CD4-positive, alpha-beta T cell (primary cell): ENCODE measurements around the gene SPOP. TPM values are rescaled to one million over a fixed set of nuclear protein-coding genes. Genes with fewer than 3 reads are reported as not detected.
"Not testable (repeated sequence)": the region's sequence is repeated elsewhere in the genome, so short reads cannot be mapped to it uniquely, and the experiment has no call there.

ENCODE experiments used
- ATAC-seq: fragments of 200-7000 bp; cut with Tn5 transposase; one replicate; pipeline ENCODE4 v1.10.0; 2022; ENCODE audit warnings: mild to moderate bottlenecking; ENCODE audit not compliant: poor library complexity
- CTCF ChIA-PET: fragments of 350-600 bp; sonication (Branson Sonifier 250); formaldehyde crosslinking; loops from one replicate; lab custom pipeline; 2021; ENCODE audit warnings: antibody characterized with exemption, inconsistent platforms; lab: Charles Lee
- POLR2A ChIA-PET: fragments of 350-600 bp; sonication (Branson Sonifier 250); formaldehyde crosslinking; loops from one replicate; lab custom pipeline; 2021; ENCODE audit warnings: antibody characterized with exemption, inconsistent platforms; lab: Charles Lee
- DNase-seq, 14 experiments: peaks; one replicate each; pipeline ENCODE4 v3.0.0-alpha.2; 2013 to 2020; ENCODE audit warnings: mixed read lengths in 2 of 14
- H3K27ac ChIP-seq, 2 donors: one replicate each; pipeline versions ENCODE4 v1.5.1 to v1.7.0; 2013; ENCODE audit warnings: low read length in 2 of 2, low read depth in 1 of 2, mild to moderate bottlenecking in 1 of 2
- H3K27me3 ChIP-seq, 2 experiments: 1 replicate in 1 of 2; 2 replicates in 1 of 2; pipeline versions ENCODE4 v1.6.1 to v1.7.0; 2013; ENCODE audit warnings: low read length in 2 of 2, control low read depth in 1 of 2, mild to moderate bottlenecking in 1 of 2, moderate library complexity in 1 of 2; ENCODE audit not compliant: insufficient read depth in 2 of 2, control insufficient read depth in 1 of 2
- H3K36me3 ChIP-seq: one replicate; pipeline ENCODE4 v1.6.1; 2013; ENCODE audit warnings: low read length, control low read depth; ENCODE audit not compliant: insufficient read depth
- H3K4me1 ChIP-seq: one replicate; pipeline ENCODE4 v1.6.1; 2013; ENCODE audit warnings: low read length, control low read depth; ENCODE audit not compliant: insufficient read depth
- H3K4me3 ChIP-seq: one replicate; pipeline ENCODE4 v1.5.1; 2013; ENCODE audit warnings: mild to moderate bottlenecking, low read length, moderate library complexity
- H3K9me3 ChIP-seq, 2 experiments: 1 replicate in 1 of 2; 2 replicates in 1 of 2; pipeline versions ENCODE4 v1.6.1 to v1.7.0; 2013; ENCODE audit warnings: low read length in 2 of 2, mild to moderate bottlenecking in 2 of 2, control low read depth in 1 of 2, moderate library complexity in 1 of 2; ENCODE audit not compliant: control insufficient read depth in 1 of 2, insufficient read depth in 1 of 2
- H3K27ac Mint-ChIP-seq: one replicate; pipeline ENCODE4 v1.8.0; 2020; ENCODE audit warnings: mixed read lengths
- H3K27me3 Mint-ChIP-seq: one replicate; pipeline ENCODE4 v1.8.0; 2021; ENCODE audit warnings: mixed read lengths
- H3K36me3 Mint-ChIP-seq: one replicate; pipeline ENCODE4 v1.8.0; 2021; ENCODE audit warnings: low read depth, mixed read lengths
- H3K4me1 Mint-ChIP-seq: one replicate; pipeline ENCODE4 v1.8.0; 2021; ENCODE audit warnings: low read depth, mixed read lengths
- H3K4me3 Mint-ChIP-seq: one replicate; pipeline ENCODE4 v1.8.0; 2020; ENCODE audit warnings: mild to moderate bottlenecking, mixed read lengths
- H3K9me3 Mint-ChIP-seq: one replicate; pipeline ENCODE4 v1.8.0; 2020; ENCODE audit warnings: mixed read lengths
- intact Hi-C, 2 experiments: fragments of 100-400 bp; cut with DNase I in 1 of 2; cut with micrococcal nuclease in 1 of 2; formaldehyde crosslinking; loops; one replicate each; pipeline versions ENCODE4 v1.15.1 to v1.9.0; 2023 to 2025; cut with DNase I, micrococcal nuclease
- total RNA-seq, 174 experiments: library from RNA in 2 of 174; stranded (reverse) in 2 of 174; gene quantifications; one replicate each; pipeline ENCODE4 v1.2.3 and lab custom pipeline; 2021 to 2026
- TF ChIP-seq, protein P1 (sequence below): fragments of 200-600 bp; IDR thresholded peaks from one replicate; pipeline ENCODE4 v1.8.0; 2022; ENCODE audit warnings: antibody characterized with exemption, mild to moderate bottlenecking

SPOP gene
- total RNA-seq, 2 experiments from 2014 or later, result 38.7 to 41.5 TPM

DNA sequence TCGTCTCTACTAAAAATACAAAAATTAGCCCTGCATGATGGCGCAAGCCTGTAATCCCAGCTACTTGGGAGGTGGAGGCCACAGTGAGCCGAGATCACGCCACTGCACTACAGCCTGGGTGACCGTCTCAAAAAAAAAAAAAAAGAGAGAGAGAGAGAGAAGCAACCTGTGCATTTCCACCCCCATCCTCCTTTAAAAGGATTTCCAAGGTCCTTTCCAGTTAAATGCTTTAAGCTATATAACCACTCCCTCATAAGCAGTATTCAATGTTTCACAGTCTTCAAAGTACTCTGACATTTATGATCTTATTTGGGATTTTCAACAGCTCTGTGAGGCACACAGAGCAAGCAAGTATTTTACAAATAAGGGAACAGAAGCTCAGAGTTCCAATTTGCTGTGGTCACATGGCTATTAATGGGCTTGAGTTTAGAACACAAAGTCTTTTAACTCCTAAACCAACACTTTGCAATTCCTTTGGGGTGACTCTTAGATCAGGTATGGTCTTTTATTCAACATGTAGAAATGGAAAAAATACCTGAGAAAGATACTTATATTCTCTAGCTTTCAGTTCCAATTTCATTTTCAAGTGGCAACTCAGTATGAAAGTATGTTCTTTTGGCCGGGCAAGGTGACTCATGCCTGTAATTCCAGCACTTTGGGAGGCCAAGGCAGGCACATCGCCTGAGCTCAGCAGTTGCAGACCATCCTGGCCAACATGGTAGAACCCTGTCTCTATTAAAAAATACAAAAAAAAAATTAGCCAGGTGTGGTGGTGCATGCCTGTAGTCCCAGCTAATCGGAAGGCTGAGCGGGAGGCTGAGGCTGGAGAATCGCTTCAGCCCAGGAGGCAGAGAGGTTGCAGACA lies 31.3 kb downstream of the SPOP start:
- TF ChIP-seq, protein P1, sequence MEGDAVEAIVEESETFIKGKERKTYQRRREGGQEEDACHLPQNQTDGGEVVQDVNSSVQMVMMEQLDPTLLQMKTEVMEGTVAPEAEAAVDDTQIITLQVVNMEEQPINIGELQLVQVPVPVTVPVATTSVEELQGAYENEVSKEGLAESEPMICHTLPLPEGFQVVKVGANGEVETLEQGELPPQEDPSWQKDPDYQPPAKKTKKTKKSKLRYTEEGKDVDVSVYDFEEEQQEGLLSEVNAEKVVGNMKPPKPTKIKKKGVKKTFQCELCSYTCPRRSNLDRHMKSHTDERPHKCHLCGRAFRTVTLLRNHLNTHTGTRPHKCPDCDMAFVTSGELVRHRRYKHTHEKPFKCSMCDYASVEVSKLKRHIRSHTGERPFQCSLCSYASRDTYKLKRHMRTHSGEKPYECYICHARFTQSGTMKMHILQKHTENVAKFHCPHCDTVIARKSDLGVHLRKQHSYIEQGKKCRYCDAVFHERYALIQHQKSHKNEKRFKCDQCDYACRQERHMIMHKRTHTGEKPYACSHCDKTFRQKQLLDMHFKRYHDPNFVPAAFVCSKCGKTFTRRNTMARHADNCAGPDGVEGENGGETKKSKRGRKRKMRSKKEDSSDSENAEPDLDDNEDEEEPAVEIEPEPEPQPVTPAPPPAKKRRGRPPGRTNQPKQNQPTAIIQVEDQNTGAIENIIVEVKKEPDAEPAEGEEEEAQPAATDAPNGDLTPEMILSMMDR, result no peak
- H3K36me3 ChIP-seq, result peaks cover 3% of the 10 kb centered on the region
- Mint-ChIP-seq H3K4me3 (no peak overlapping the region), H3K9me3 (no peaks in the 10 kb centered on the region), H3K36me3 (peaks cover 14% of the 10 kb centered on the region), H3K27ac (peak overlapping the region; percentile 37), H3K4me1 (peaks cover 52% of the 10 kb centered on the region), H3K27me3 (no peaks in the 10 kb centered on the region)
- no peaks in the 10 kb centered on the region for H3K9me3 ChIP-seq
- H3K27me3 ChIP-seq, result no peaks in the 10 kb centered on the region
- ChIA-PET CTCF (interaction anchor here (1.0 to 1.5 kb wide), 3 partner anchors 13 to 76 kb away, joined by 3 to 4 read pairs (median 3); no protein-coding TSS in a partner anchor), POLR2A (interaction anchor here (1.3 kb wide), 1 partner anchor 15 kb away, joined by 4 read pairs; no protein-coding TSS in a partner anchor)
- intact Hi-C loops, result no loop called here
- peaks cover 9% of the 10 kb centered on the region for H3K4me1 ChIP-seq
- H3K27ac ChIP-seq, result no peak overlapping the region
- DNase-seq (peak in 2 of 14 experiments; percentile 1 to 10), ATAC-seq (no peak)
- H3K4me3 ChIP-seq, result no peak overlapping the region

DNA sequence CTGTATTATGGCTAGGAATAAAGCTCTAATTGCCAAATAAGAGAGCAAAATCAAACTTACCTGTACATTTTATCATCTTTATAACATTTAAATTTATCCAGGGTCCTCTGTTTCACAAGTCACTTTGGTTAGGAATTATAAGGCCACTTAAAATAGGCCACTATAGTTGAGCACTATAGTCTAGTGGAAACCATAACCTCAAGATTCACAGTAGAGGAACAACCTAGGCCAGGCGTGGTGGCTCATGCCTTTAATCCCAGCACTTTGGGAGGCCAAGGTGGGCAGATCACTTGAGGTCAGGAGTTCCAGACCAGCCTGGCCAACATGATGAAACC lies 31.9 kb downstream of the SPOP start:
- POLR2A ChIA-PET, result interaction anchor here (0.6 to 1.3 kb wide), 2 partner anchors 15 to 259 kb away, joined by 3 to 4 read pairs; no protein-coding TSS in a partner anchor
- H3K27me3 Mint-ChIP-seq, H3K4me3 ChIP-seq, H3K36me3 ChIP-seq, intact Hi-C loops, H3K4me3 Mint-ChIP-seq, H3K4me1 ChIP-seq, DNase-seq, H3K27ac ChIP-seq, ATAC-seq, H3K9me3 ChIP-seq, H3K9me3 Mint-ChIP-seq, H3K27me3 ChIP-seq: not testable (repeated sequence)
- peaks cover 51% of the 10 kb centered on the region for H3K4me1 Mint-ChIP-seq
- H3K27ac Mint-ChIP-seq, result peak overlapping the region; percentile 37
- CTCF ChIA-PET, result interaction anchor here (0.9 to 1.5 kb wide), 3 partner anchors 14 to 76 kb away, joined by 3 to 5 read pairs (median 4); no protein-coding TSS in a partner anchor
- peaks cover 18% of the 10 kb centered on the region for H3K36me3 Mint-ChIP-seq

DNA sequence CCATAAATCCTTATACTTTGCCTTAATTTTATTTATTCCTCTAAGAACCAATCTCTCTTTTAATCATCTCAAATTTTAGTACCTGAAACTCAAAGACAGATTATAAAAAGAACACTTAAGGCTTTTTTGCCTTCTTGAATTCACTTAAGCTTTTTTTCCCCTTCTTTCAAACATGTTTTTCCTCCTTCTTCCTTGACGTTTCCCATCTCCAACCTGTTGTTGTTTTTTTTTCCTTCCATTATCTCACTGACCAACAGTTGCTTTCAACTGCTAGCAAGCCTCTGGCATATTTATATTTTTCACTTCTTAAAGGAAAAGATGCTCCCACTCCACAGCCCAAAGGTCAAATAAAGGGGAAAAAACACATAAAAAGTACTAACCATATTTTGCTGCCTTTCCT lies 32.2 kb downstream of the SPOP start:
- H3K9me3 ChIP-seq, result no peaks in the 10 kb centered on the region
- no peak overlapping the region for H3K4me3 ChIP-seq
- CTCF ChIA-PET, result interaction anchor here (0.9 to 1.2 kb wide), 2 partner anchors 14 to 76 kb away, joined by 3 to 5 read pairs; no protein-coding TSS in a partner anchor
- ATAC-seq (no peak), DNase-seq (no peak)
- TF ChIP-seq, protein P1, result no peak
- H3K27ac ChIP-seq, result no peak overlapping the region
- peaks cover 9% of the 10 kb centered on the region for H3K4me1 ChIP-seq
- intact Hi-C loops, result no loop called here
- H3K4me1 Mint-ChIP-seq, result peaks cover 51% of the 10 kb centered on the region
- H3K4me3 Mint-ChIP-seq, result no peak overlapping the region
- no peaks in the 10 kb centered on the region for H3K9me3 Mint-ChIP-seq
- H3K36me3 Mint-ChIP-seq, result peaks cover 21% of the 10 kb centered on the region
- peaks cover 3% of the 10 kb centered on the region for H3K36me3 ChIP-seq
- peak overlapping the region; percentile 37 for H3K27ac Mint-ChIP-seq
- H3K27me3 Mint-ChIP-seq, result no peaks in the 10 kb centered on the region
- POLR2A ChIA-PET, result interaction anchor here (0.6 to 1.3 kb wide), 2 partner anchors 16 to 258 kb away, joined by 3 to 4 read pairs; no protein-coding TSS in a partner anchor
- H3K27me3 ChIP-seq, result no peaks in the 10 kb centered on the region
